WTC11 (cell line): ENCODE measurements around the gene ERVMER34-1. TPM values are rescaled to one million over a fixed set of nuclear protein-coding genes. Genes with fewer than 3 reads are reported as not detected.
A peak's percentile ranks its signal among the peaks of the same experiment; 100 is the strongest.

Source experiments
- ATAC-seq: fragments of 200-7000 bp; cut with Tn5 transposase; 2 replicates; pipeline ENCODE4 v1.10.0; 2021; ENCODE audit warnings: mild to moderate bottlenecking, moderate library complexity
- CTCF ChIA-PET: fragments of 300-600 bp; sonication (Branson Sonifier 250); formaldehyde crosslinking; loops from one replicate; lab custom pipeline; 2021; ENCODE audit warnings: antibody characterized with exemption; lab: Charles Lee
- POLR2A ChIA-PET: fragments of 350-600 bp; sonication (Branson Sonifier 250); formaldehyde crosslinking; loops from one replicate; lab custom pipeline; 2021; ENCODE audit warnings: antibody characterized with exemption; lab: Charles Lee
- DNase-seq: peaks from one replicate; pipeline ENCODE4 v3.0.0; 2021; ENCODE audit warnings: low spot score
- H3K27ac Mint-ChIP-seq: 2 replicates; pipeline ENCODE4 v1.8.0; 2021; ENCODE audit warnings: mixed read lengths
- H3K27me3 Mint-ChIP-seq: 2 replicates; pipeline ENCODE4 v1.8.0; 2021; ENCODE audit warnings: low read depth, mild to moderate bottlenecking, moderate library complexity, mixed read lengths
- H3K36me3 Mint-ChIP-seq: 2 replicates; pipeline ENCODE4 v1.8.0; 2021; ENCODE audit warnings: mixed read lengths
- H3K4me1 Mint-ChIP-seq: 2 replicates; pipeline ENCODE4 v1.8.0; 2022; ENCODE audit warnings: mixed read lengths
- H3K4me3 Mint-ChIP-seq: 2 replicates; pipeline ENCODE4 v1.8.0; 2021; ENCODE audit warnings: mild to moderate bottlenecking, moderate library complexity, mixed read lengths
- H3K9me3 Mint-ChIP-seq: 2 replicates; pipeline ENCODE4 v1.8.0; 2021; ENCODE audit warnings: mixed read lengths
- ELF4 ChIP-seq: sonication (generic); formaldehyde crosslinking; IDR thresholded peaks from 2 replicates; pipeline ENCODE4 v1.8.1; 2022; ENCODE audit warnings: low read depth, mild to moderate bottlenecking, moderate library complexity, missing genetic modification reagents
- FOXK1 ChIP-seq: sonication (generic); formaldehyde crosslinking; IDR thresholded peaks from 2 replicates; pipeline ENCODE4 v1.8.0; 2022; ENCODE audit warnings: mild to moderate bottlenecking, moderate library complexity, missing genetic modification reagents
- MYBL2 ChIP-seq: sonication (generic); formaldehyde crosslinking; IDR thresholded peaks from 2 replicates; pipeline ENCODE4 v1.8.1; 2023; ENCODE audit warnings: mild to moderate bottlenecking, moderate library complexity, missing genetic modification reagents
- RELA ChIP-seq: sonication (generic); formaldehyde crosslinking; IDR thresholded peaks from 2 replicates; pipeline ENCODE4 v1.8.1; 2022; ENCODE audit warnings: missing genetic modification reagents, mild to moderate bottlenecking, borderline replicate concordance
- ZNF232 ChIP-seq: sonication (generic); formaldehyde crosslinking; IDR thresholded peaks from 2 replicates; pipeline ENCODE4 v1.8.0; 2022; ENCODE audit warnings: mild to moderate bottlenecking, missing genetic modification reagents
- ZNF317 ChIP-seq: sonication (generic); formaldehyde crosslinking; IDR thresholded peaks from 2 replicates; pipeline ENCODE4 v1.8.1; 2023; ENCODE audit warnings: low read depth, mild to moderate bottlenecking, moderate library complexity, missing genetic modification reagents, borderline replicate concordance
- ZNF416 ChIP-seq: fragments of 250-450 bp; sonication (Bioruptor Pico); IDR thresholded peaks from 2 replicates; pipeline ENCODE4 v1.9.0; 2021; ENCODE audit warnings: mild to moderate bottlenecking, inconsistent platforms
- total RNA-seq: library from RNA; stranded (reverse); gene quantifications from 3 replicates; pipeline ENCODE4 v1.2.3, GENCODE V29; 2021
- TF ChIP-seq, protein P1 (sequence below): sonication (generic); formaldehyde crosslinking; IDR thresholded peaks from 2 replicates; pipeline ENCODE4 v1.8.0; 2022; ENCODE audit warnings: mild to moderate bottlenecking, missing genetic modification reagents
- TF ChIP-seq, protein P2 (sequence below): fragments of 250-450 bp; sonication (Bioruptor Pico); IDR thresholded peaks from 2 replicates; pipeline ENCODE4 v2.1.2; 2022; ENCODE audit warnings: mild to moderate bottlenecking, moderate library complexity
- TF ChIP-seq, protein P3 (sequence below): sonication (generic); formaldehyde crosslinking; IDR thresholded peaks from 2 replicates; pipeline ENCODE4 v1.8.0; 2022; ENCODE audit warnings: mild to moderate bottlenecking, missing genetic modification reagents
- TF ChIP-seq, protein P4 (sequence below): fragments of 250-450 bp; sonication (Bioruptor Pico); conservative IDR thresholded peaks from 2 replicates; pipeline ENCODE4 v1.9.0; 2021; ENCODE audit warnings: mild to moderate bottlenecking
- TF ChIP-seq, protein P5 (sequence below): fragments of 250-450 bp; sonication (Bioruptor Pico); IDR thresholded peaks from 2 replicates; pipeline ENCODE4 v1.8.0; 2021; ENCODE audit warnings: mild to moderate bottlenecking
- TF ChIP-seq, protein P6 (sequence below): sonication (generic); formaldehyde crosslinking; IDR thresholded peaks from 2 replicates; pipeline ENCODE4 v1.8.1; 2022; ENCODE audit warnings: low read depth, mild to moderate bottlenecking, moderate library complexity, missing genetic modification reagents, borderline replicate concordance
- TF ChIP-seq, protein P7 (sequence below): fragments of 250-450 bp; sonication (Bioruptor Pico); IDR thresholded peaks from 2 replicates; pipeline ENCODE4 v1.9.0; 2021; ENCODE audit warnings: mild to moderate bottlenecking, borderline replicate concordance

The ERVMER34-1 gene
- total RNA-seq, 1 experiment from 2014 or later = 14.6 TPM

DNA sequence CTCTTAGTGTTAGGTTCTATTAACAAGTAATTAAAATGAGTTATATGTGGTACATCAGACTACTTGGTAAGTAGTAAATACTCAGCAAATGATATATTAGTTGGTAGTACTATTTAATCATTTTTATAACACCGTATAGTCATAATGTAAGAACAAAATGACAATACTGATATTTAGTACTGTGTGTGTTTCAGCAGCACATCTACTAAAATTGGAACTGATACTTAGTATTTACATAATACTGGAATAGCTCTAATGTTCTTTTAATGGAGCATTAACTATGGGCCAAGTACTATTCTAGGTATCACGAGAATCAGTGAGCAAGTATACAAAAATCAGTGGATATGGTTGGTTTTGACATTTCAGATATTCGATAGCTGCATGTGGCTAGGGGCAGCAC, 35.3 kb downstream of the ERVMER34-1 start:
- TF ChIP-seq, protein P1, sequence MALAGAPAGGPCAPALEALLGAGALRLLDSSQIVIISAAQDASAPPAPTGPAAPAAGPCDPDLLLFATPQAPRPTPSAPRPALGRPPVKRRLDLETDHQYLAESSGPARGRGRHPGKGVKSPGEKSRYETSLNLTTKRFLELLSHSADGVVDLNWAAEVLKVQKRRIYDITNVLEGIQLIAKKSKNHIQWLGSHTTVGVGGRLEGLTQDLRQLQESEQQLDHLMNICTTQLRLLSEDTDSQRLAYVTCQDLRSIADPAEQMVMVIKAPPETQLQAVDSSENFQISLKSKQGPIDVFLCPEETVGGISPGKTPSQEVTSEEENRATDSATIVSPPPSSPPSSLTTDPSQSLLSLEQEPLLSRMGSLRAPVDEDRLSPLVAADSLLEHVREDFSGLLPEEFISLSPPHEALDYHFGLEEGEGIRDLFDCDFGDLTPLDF (CRISPR knock-in tag) = no peak
- TF ChIP-seq, protein P2, sequence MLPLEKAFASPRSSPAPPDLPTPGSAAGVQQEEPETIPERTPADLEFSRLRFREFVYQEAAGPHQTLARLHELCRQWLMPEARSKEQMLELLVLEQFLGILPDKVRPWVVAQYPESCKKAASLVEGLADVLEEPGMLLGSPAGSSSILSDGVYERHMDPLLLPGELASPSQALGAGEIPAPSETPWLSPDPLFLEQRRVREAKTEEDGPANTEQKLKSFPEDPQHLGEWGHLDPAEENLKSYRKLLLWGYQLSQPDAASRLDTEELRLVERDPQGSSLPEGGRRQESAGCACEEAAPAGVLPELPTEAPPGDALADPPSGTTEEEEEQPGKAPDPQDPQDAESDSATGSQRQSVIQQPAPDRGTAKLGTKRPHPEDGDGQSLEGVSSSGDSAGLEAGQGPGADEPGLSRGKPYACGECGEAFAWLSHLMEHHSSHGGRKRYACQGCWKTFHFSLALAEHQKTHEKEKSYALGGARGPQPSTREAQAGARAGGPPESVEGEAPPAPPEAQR (CRISPR knock-in tag) = no peak
- TF ChIP-seq MYBL2 (no peak), ZNF317 (CRISPR knock-in tag) (no peak)
- Mint-ChIP-seq H3K9me3 (no peaks in the 10 kb centered on the region), H3K27ac (peak overlapping the region; percentile 96), H3K36me3 (peaks cover 73% of the 10 kb centered on the region), H3K4me1 (peaks cover 42% of the 10 kb centered on the region), H3K27me3 (no peaks in the 10 kb centered on the region), H3K4me3 (peak overlapping the region; percentile 88)
- DNase-seq = no peak
- no peak for ATAC-seq
- ChIA-PET CTCF (no interaction called here), POLR2A (no interaction called here)

DNA sequence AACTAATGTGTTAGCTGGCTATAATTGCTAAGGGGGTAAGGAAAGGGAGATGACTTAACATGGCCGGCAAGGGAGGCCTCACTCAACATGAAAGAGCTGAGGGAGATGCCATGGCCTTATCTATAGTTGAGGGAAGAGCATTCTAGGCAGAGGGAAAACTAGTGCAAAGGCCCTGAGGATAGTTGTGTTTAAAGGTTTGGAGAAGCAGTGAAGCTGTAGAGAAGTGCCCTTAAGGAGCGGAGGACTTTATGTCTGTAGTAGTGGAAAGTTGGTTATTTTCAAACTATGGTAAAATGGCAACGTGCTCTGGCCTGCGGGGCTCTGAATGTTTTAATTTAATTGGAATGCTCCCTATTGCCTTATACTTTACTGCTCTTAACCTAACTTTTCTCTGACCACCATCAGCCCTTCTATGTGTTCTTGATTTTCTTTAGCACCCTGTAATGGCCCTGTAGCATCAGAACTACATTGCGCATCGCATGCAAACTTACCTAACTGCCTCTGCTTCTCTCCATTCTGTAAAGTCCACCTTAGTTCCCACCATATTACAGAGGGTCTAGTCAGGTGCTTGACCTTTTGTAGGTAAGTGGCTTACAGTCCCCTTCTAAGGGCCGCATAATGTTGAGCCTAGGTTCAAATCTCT, 35.8 kb downstream of the ERVMER34-1 start:
- ATAC-seq = no peak
- Mint-ChIP-seq H3K9me3 (no peaks in the 10 kb centered on the region), H3K4me3 (peak overlapping the region; percentile 88), H3K27ac (peak overlapping the region; percentile 96), H3K27me3 (no peaks in the 10 kb centered on the region), H3K36me3 (peaks cover 68% of the 10 kb centered on the region), H3K4me1 (peaks cover 43% of the 10 kb centered on the region)
- TF ChIP-seq, protein P3, sequence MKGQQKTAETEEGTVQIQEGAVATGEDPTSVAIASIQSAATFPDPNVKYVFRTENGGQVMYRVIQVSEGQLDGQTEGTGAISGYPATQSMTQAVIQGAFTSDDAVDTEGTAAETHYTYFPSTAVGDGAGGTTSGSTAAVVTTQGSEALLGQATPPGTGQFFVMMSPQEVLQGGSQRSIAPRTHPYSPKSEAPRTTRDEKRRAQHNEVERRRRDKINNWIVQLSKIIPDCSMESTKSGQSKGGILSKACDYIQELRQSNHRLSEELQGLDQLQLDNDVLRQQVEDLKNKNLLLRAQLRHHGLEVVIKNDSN = no peak
- TF ChIP-seq, protein P4, sequence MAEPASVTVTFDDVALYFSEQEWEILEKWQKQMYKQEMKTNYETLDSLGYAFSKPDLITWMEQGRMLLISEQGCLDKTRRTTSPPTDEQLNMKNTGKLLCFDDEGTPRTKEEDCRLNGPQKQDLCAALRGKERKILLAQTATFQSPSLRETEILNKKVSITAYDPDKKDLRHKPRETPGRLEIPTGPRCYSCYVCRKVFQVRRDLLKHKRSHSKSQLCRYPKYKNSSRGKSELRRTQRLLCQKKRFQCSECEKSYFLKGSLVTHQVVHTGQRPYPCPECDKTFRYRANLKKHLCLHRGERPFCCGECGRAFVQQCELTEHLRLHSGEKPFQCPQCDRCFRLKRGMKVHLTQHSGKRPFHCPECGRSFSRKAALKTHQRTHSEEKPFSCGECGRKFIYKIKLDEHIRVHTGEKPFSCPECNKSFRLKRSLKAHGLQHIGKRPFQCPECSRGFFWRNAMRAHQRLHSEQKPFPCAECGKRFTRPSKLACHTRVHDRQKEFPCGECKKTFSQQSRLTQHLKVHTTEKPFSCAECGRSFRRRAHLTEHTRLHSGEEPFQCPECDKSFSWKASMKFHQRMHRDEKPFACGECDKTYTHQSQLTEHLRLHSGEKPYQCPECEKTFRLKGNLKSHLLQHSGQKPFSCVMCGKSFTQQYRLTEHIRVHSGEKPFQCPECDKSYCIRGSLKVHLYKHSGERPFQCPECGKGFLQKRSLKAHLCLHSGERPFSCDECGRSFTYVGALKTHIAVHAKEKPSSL (CRISPR knock-in tag) = 0 out of 2 replicates have a peak, but pooled peaks have one; percentile 15
- TF ChIP-seq ZNF416 (CRISPR knock-in tag) (peak; percentile 8; the same call in 1 of the 2 replicates), FOXK1 (no peak)
- TF ChIP-seq, protein P5, sequence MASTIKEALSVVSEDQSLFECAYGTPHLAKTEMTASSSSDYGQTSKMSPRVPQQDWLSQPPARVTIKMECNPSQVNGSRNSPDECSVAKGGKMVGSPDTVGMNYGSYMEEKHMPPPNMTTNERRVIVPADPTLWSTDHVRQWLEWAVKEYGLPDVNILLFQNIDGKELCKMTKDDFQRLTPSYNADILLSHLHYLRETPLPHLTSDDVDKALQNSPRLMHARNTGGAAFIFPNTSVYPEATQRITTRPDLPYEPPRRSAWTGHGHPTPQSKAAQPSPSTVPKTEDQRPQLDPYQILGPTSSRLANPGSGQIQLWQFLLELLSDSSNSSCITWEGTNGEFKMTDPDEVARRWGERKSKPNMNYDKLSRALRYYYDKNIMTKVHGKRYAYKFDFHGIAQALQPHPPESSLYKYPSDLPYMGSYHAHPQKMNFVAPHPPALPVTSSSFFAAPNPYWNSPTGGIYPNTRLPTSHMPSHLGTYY = no peak
- ChIA-PET POLR2A (no interaction called here), CTCF (no interaction called here)
- no peak for DNase-seq

DNA sequence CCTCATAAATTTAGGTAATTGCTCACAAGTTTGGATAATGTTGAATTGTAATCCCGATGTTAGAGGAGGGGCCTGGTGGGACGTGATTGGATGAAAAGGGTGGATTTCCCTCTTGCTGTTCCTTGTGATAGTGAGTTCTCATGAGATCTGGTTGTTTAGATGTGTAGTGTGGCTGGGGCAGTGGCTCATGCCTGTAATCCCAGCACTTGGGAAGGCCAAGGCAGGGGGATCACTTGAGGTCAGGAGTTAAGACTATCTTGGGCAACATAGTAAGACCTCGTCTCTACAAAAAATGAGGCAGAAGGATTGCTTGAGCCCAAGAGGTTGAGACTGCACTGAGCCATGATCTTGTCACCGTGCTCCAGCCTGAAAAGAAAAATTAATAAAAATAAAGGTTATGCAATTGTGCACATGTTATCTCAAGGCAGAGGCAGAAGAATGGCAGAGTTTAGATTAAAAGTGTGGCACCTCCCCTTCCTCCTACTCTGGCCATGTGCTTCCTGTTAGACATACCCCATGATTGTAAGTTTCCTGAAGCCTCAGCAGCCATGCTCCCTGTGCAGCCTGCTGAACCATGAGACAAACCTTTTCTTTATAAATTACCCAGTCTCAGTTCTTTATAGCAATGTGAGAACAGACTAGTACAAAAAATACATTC, 36.5 kb downstream of the ERVMER34-1 start:
- no peaks in the 10 kb centered on the region for H3K9me3 Mint-ChIP-seq
- no peak for DNase-seq
- CTCF ChIA-PET = no interaction called here
- H3K27ac Mint-ChIP-seq = peak overlapping the region; percentile 96
- H3K27me3 Mint-ChIP-seq = no peaks in the 10 kb centered on the region
- peak overlapping the region; percentile 88 for H3K4me3 Mint-ChIP-seq
- peaks cover 43% of the 10 kb centered on the region for H3K4me1 Mint-ChIP-seq
- peaks cover 61% of the 10 kb centered on the region for H3K36me3 Mint-ChIP-seq
- ATAC-seq = no peak
- POLR2A ChIA-PET = no interaction called here
- TF ChIP-seq FOXK1 = no peak
- TF ChIP-seq RELA (CRISPR knock-in tag) = no peak
- TF ChIP-seq, protein P6, sequence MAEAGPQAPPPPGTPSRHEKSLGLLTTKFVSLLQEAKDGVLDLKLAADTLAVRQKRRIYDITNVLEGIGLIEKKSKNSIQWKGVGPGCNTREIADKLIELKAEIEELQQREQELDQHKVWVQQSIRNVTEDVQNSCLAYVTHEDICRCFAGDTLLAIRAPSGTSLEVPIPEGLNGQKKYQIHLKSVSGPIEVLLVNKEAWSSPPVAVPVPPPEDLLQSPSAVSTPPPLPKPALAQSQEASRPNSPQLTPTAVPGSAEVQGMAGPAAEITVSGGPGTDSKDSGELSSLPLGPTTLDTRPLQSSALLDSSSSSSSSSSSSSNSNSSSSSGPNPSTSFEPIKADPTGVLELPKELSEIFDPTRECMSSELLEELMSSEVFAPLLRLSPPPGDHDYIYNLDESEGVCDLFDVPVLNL (CRISPR knock-in tag) = no peak
- TF ChIP-seq, protein P7, sequence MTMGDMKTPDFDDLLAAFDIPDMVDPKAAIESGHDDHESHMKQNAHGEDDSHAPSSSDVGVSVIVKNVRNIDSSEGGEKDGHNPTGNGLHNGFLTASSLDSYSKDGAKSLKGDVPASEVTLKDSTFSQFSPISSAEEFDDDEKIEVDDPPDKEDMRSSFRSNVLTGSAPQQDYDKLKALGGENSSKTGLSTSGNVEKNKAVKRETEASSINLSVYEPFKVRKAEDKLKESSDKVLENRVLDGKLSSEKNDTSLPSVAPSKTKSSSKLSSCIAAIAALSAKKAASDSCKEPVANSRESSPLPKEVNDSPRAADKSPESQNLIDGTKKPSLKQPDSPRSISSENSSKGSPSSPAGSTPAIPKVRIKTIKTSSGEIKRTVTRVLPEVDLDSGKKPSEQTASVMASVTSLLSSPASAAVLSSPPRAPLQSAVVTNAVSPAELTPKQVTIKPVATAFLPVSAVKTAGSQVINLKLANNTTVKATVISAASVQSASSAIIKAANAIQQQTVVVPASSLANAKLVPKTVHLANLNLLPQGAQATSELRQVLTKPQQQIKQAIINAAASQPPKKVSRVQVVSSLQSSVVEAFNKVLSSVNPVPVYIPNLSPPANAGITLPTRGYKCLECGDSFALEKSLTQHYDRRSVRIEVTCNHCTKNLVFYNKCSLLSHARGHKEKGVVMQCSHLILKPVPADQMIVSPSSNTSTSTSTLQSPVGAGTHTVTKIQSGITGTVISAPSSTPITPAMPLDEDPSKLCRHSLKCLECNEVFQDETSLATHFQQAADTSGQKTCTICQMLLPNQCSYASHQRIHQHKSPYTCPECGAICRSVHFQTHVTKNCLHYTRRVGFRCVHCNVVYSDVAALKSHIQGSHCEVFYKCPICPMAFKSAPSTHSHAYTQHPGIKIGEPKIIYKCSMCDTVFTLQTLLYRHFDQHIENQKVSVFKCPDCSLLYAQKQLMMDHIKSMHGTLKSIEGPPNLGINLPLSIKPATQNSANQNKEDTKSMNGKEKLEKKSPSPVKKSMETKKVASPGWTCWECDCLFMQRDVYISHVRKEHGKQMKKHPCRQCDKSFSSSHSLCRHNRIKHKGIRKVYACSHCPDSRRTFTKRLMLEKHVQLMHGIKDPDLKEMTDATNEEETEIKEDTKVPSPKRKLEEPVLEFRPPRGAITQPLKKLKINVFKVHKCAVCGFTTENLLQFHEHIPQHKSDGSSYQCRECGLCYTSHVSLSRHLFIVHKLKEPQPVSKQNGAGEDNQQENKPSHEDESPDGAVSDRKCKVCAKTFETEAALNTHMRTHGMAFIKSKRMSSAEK (CRISPR knock-in tag) = peak; percentile 3; the same call in 1 of the 2 replicates
- TF ChIP-seq, protein P4 (CRISPR knock-in tag) = 0 out of 2 replicates have a peak, but pooled peaks have one; percentile 20
- no peak for TF ChIP-seq ELF4 (CRISPR knock-in tag)
- TF ChIP-seq ZNF232 (CRISPR knock-in tag) = no peak
